HEK293T (cell line): Measurements from ENCODE around the gene PRF1.

Experiments
- BHLHE40 ChIP-seq: fragments of 450-650 bp; IDR thresholded peaks from 2 replicates; pipeline ENCODE4 v1.6.1; 2016; ENCODE audit warnings: mild to moderate bottlenecking, moderate library complexity, borderline replicate concordance
- ELF4 ChIP-seq: fragments of 450-650 bp; IDR thresholded peaks from 2 replicates; pipeline ENCODE4 v1.6.1; 2017; ENCODE audit warnings: antibody characterized with exemption
- FOXK2 ChIP-seq: fragments of 450-650 bp; IDR thresholded peaks from 2 replicates; pipeline ENCODE4 v1.6.1; 2016; ENCODE audit warnings: mild to moderate bottlenecking
- SUZ12 ChIP-seq: fragments of 450-650 bp; IDR thresholded peaks from 2 replicates; pipeline ENCODE4 v1.6.1; 2016; ENCODE audit warnings: mild to moderate bottlenecking

- no peak for TF ChIP-seq BHLHE40
- TF ChIP-seq ELF4, result no peak
- no peak for TF ChIP-seq SUZ12
- TF ChIP-seq FOXK2, result no peak
These were observed 47.0 kb upstream of the PRF1 start for GRCh38 chr10:70649526-70649925.
